ENCODE data around the gene DMD. TPM values are rescaled to one million over a fixed set of nuclear protein-coding genes. Genes with fewer than 3 reads are reported as not detected.

The DMD gene
- total and polyA plus RNA-seq, 7 donors = 2.5 to 260 (median 183) TPM

DNA sequence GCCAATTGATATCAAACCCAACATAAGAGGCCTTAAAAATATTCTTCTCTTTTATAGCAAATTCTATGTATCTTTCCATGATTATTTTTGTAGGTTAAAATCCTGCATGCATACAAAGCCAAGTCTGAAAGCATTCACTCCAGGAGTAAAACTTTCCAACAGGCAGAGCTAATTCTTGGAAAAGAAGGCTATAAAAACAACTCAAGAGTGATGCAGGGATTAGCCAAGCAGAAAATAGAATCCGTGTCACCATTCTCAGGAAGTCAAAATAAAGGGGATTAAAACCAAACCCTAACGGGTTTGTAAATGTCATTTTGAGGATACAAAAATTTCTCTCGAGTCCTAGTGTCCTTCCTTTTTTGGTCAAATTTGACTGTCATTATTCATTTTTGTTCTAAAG, 412.4 kb downstream of the DMD start:
- 48 to 65% methylated on average over 3 of the region's 3 CpGs for WGBS, 2 donors
- H3K27ac ChIP-seq = no peak overlapping the region
- intact Hi-C loops (cut with DNase I) = no loop called here
- H3K27me3 ChIP-seq = no peaks in the 10 kb centered on the region
- H3K9me3 ChIP-seq = no peaks in the 10 kb centered on the region
- no peak overlapping the region for H3K4me3 ChIP-seq
- no peaks in the 10 kb centered on the region for H3K4me1 ChIP-seq
- no peaks in the 10 kb centered on the region for H3K36me3 ChIP-seq
- no peak for DNase-seq
- TF ChIP-seq, protein P1, sequence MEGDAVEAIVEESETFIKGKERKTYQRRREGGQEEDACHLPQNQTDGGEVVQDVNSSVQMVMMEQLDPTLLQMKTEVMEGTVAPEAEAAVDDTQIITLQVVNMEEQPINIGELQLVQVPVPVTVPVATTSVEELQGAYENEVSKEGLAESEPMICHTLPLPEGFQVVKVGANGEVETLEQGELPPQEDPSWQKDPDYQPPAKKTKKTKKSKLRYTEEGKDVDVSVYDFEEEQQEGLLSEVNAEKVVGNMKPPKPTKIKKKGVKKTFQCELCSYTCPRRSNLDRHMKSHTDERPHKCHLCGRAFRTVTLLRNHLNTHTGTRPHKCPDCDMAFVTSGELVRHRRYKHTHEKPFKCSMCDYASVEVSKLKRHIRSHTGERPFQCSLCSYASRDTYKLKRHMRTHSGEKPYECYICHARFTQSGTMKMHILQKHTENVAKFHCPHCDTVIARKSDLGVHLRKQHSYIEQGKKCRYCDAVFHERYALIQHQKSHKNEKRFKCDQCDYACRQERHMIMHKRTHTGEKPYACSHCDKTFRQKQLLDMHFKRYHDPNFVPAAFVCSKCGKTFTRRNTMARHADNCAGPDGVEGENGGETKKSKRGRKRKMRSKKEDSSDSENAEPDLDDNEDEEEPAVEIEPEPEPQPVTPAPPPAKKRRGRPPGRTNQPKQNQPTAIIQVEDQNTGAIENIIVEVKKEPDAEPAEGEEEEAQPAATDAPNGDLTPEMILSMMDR (IDR thresholded peaks at IDR 0.05) = no peak
- TF ChIP-seq POLR2A (IDR thresholded peaks at IDR 0.05) = no peak

DNA sequence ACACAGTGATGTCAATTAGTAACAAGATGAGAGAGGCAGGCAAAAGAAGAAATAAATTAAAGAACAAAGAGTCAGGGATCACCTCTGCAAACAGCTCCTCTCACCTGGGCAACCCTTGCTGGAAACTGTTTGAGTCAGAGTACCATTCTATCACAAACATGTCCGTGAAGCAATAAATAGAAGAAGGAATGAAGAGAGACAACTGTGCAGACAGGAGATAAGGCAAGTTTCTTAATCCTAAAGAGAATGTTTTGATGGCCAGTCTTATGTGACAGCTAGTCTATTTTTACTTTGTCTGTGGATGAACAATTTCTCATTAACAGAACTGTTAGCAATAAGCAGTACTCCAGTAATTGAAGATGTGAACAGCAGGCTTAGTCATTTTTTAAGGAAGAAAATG, 422.4 kb downstream of the DMD start:
- intact Hi-C loops (cut with DNase I) = no loop called here
- Histone ChIP-seq H3K36me3 (no peaks in the 10 kb centered on the region), H3K27ac (no peak overlapping the region), H3K4me1 (peaks cover 0 to 5% (median 2%) of the 10 kb centered on the region in 4 donors), H3K4me3 (no peak overlapping the region), H3K27me3 (no peaks in the 10 kb centered on the region), H3K9me3 (no peaks in the 10 kb centered on the region)
- TF ChIP-seq, protein P1 (IDR thresholded peaks at IDR 0.05) = no peak
- TF ChIP-seq EP300 (IDR thresholded peaks at IDR 0.05) (no peak), POLR2AphosphoS5 (IDR thresholded peaks at IDR 0.05) (no peak), POLR2A (IDR thresholded peaks at IDR 0.05) (no peak)
- 17 to 57% methylated on average over 1 of the region's 1 CpG for WGBS, 2 donors
- no peak for DNase-seq

DNA sequence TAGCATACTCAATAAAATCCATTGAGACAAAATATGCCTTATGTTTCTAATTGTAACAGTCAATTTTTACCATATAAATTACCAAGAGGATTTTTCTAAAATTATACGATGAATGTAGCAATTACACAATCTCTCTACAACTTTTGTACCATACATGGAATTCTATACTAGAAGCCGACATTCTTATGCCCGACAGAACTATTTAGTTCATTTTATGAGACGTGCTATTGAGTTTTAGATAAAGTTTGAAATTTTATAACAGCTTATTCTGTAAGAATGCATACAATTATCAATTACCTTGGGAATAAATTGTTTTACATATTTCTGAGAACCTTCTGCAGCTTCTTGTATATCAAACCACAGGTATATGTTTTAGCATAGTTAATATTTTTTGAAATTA, 431.2 kb downstream of the DMD start:
- Histone ChIP-seq H3K36me3 (no peaks in the 10 kb centered on the region), H3K27ac (no peak overlapping the region), H3K4me1 (no peaks in the 10 kb centered on the region), H3K9me3 (no peaks in the 10 kb centered on the region), H3K4me3 (no peak overlapping the region), H3K27me3 (no peaks in the 10 kb centered on the region)
- WGBS, 2 donors = 93 to 96% methylated on average over 4 of the region's 4 CpGs
- no peak for DNase-seq
- TF ChIP-seq POLR2AphosphoS5 (IDR thresholded peaks at IDR 0.05) (no peak), EP300 (IDR thresholded peaks at IDR 0.05) (no peak), POLR2A (IDR thresholded peaks at IDR 0.05) (no peak)
- TF ChIP-seq, protein P1 (IDR thresholded peaks at IDR 0.05) = no peak
- intact Hi-C loops (cut with DNase I) = no loop called here

DNA sequence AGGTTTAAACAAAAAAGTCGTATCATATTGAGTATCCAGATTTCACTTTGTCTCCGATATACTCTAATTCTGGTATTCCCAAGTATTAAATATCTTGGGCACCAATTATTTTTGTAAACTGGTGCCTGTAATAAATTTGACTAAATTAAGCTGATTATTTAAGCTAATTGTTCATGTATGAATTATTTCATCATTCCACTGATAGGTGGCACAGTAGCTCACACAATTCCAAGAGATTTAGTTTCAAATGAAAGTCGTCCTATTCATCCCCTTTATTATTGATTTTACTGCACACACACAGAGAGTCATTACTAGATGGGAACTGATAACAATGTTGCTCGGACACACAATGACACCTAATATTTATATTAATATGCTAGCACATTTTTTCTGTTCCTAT, 432.4 kb downstream of the DMD start:
- Histone ChIP-seq H3K4me3 (no peak overlapping the region), H3K27ac (no peak overlapping the region), H3K36me3 (no peaks in the 10 kb centered on the region), H3K9me3 (no peaks in the 10 kb centered on the region), H3K4me1 (no peaks in the 10 kb centered on the region), H3K27me3 (no peaks in the 10 kb centered on the region)
- intact Hi-C loops (cut with DNase I) = no loop called here
- 71 to 78% methylated on average over 4 of the region's 4 CpGs for WGBS, 2 donors
- no peak for TF ChIP-seq POLR2AphosphoS5 (IDR thresholded peaks at IDR 0.05)
- TF ChIP-seq, protein P1 (IDR thresholded peaks at IDR 0.05) = no peak
- DNase-seq = no peak

DNA sequence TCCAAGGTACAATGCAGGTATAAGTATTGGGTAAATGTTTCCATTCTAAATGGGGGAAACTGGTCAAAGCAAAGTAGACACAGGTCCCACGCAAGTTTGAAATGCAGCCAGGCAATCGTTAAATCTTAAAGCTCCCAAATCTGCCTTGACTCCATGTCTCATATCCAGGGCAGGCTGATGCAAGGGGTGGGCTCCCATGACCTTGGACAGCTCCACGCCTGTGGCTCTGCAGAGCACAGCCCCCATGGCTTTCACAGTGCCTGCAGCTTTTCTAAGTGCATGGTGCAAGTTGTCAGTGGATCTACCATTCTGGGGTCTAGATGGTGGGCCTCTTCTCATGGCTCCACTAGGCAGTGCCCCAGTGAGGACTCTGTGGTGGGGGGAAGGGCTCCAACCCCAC, 436.4 kb downstream of the DMD start:
- intact Hi-C loops (cut with DNase I) = no loop called here
- Histone ChIP-seq H3K36me3 (no peaks in the 10 kb centered on the region), H3K27ac (no peak overlapping the region), H3K4me3 (no peak overlapping the region), H3K4me1 (no peaks in the 10 kb centered on the region), H3K27me3 (no peaks in the 10 kb centered on the region), H3K9me3 (no peaks in the 10 kb centered on the region)
- WGBS, 2 donors = 81 to 92% methylated on average over 3 of the region's 3 CpGs
- TF ChIP-seq POLR2AphosphoS5 (IDR thresholded peaks at IDR 0.05) = no peak
- no peak for DNase-seq

Measured in sigmoid colon (tissue), 7 donors.